WTC11 (cell line): ENCODE results near the gene SORCS2.

Source experiments
- ZNF263 ChIP-seq: sonication (generic); formaldehyde crosslinking; IDR thresholded peaks from 2 replicates; pipeline ENCODE4 v1.8.1; 2022; ENCODE audit warnings: low read depth, mild to moderate bottlenecking, moderate library complexity, missing genetic modification reagents
- TF ChIP-seq, protein P1 (sequence below): fragments of 200-600 bp; IDR thresholded peaks from 2 replicates; pipeline ENCODE4 v1.8.0; 2022; ENCODE audit warnings: antibody characterized with exemption

DNA sequence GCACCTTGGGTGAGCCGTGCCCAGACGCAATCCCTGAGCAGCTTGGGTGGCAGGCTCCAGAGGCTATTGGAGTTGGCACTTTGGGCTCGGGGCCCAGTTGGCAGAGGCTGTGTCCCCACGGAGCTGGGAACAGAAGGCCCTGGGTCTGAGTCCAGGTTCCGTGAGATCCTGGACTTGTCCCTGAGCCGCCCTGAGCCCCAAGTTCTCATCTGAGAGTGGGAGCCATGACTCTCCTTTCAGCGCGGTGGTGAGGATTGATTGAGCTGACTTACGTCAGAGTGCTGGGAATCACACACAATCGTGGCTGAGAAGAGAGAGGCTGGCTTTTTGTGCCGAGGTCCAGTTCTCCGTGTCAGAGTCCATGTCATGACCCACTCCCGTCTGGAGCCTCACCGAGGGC is 144.4 kb downstream of the SORCS2 start:
- TF ChIP-seq, protein P1, sequence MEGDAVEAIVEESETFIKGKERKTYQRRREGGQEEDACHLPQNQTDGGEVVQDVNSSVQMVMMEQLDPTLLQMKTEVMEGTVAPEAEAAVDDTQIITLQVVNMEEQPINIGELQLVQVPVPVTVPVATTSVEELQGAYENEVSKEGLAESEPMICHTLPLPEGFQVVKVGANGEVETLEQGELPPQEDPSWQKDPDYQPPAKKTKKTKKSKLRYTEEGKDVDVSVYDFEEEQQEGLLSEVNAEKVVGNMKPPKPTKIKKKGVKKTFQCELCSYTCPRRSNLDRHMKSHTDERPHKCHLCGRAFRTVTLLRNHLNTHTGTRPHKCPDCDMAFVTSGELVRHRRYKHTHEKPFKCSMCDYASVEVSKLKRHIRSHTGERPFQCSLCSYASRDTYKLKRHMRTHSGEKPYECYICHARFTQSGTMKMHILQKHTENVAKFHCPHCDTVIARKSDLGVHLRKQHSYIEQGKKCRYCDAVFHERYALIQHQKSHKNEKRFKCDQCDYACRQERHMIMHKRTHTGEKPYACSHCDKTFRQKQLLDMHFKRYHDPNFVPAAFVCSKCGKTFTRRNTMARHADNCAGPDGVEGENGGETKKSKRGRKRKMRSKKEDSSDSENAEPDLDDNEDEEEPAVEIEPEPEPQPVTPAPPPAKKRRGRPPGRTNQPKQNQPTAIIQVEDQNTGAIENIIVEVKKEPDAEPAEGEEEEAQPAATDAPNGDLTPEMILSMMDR, result no peak
- TF ChIP-seq ZNF263 (CRISPR knock-in tag), result no peak
